HG02759 (cell line): ENCODE measurements around the gene C19orf25.

Experiments
- ATAC-seq: cut with Tn5 transposase; IDR thresholded peaks from one replicate; pipeline ENCODE4 v1.9.1; 2021; ENCODE audit warnings: mild to moderate bottlenecking, moderate library complexity; ENCODE audit not compliant: unreplicated experiment

C19orf25 gene

DNA sequence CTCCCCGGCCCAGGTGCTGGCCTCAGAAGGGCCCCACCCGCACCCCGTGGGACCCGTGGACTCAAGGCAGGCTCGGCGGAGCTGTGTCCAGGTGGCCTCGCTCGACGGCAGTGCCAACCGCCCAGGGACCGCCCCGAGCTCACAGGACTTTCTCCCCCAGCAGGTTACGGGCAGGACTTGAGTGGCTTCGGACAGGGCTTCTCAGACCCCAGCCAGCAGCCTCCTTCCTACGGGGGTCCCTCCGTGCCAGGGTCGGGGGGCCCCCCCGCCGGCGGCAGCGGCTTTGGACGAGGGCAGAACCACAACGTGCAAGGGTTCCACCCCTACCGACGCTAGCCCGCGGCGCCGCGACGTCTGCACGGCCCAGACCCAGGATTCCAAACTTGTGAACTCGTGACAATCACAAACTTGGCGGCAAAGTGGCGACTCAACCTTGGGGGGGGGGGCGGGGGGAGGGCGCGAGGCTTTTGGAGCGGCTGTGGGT lies 44.4 kb downstream of the C19orf25 start:
- no peak for ATAC-seq

DNA sequence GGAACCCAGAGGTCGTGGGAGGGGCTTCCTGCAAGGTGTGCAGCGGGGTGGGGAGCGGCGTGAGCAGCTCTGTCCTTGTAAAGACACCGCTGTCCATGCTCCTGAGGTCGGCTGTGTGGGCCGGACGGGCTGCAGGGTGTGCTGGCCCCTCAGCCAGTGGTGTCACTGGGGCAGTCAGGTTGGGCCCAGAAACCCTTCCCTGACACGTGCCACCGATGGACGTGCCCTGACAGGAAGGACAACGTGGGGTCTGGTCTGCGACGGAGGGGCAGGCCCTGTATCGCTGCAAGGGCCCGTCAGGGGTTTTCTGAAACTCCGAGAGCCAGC lies 45.0 kb downstream of the C19orf25 start:
- no peak for ATAC-seq

DNA sequence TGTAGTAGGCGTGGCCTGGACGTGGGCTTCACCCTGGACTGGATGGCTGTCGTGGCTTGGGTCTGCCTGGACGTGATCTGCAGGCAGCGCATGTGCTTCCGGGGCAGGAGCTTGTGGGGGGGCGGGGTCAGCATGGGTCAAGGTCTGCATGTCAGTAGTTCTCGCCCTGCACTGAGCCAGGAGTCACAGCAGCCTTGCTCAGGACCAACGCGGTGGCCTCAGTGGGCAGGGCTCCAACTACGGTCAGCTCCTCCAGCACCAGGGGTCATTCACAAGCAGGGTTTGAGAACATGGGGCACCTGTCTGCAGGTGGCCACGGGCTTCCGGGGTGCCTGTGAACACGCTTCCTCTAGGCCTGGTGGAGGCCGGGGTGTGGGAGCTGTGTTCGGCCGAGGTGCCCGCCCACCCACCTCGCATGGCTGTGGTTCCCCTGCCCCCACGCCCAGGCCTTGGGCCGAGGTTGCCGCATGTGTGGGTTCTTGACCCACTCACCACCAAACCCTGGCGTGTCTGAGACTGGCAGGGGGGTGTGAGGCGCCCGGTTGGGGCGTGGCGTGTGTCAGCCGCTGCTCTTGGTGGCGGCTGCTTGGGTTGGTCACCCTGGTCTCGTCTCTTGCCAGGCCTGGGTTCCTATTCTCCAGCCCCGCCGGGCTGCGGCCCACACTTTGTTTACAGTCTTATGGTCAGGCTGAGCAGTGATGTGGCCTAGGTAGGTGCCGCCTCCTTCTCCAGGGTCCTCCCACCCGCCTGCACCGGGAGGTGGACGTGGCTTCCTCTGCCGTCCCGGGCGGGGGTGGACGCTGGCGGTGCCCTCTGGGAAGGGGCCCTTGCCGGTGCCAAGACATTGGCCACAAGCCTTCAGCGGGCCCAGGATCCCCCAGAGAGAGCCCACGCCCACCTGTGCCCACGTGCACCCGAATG lies 45.6 kb downstream of the C19orf25 start:
- no peak for ATAC-seq

DNA sequence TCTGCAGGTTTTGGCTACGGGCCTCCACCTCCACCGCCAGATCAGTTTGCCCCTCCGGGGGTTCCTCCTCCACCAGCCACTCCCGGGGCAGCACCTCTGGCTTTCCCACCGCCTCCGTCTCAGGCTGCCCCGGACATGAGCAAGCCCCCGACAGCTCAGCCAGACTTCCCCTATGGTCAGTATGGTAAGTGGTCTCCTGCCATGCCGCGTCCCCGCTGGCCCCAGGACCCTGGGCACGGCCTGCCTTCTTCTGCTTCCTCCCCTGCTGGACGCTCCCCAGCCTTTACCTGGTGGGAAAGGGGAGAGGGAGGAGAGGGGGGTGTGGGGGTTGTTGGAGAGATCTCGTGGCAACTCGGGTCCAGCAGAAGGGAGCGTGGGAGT lies 46.5 kb downstream of the C19orf25 start:
- no peak for ATAC-seq

DNA sequence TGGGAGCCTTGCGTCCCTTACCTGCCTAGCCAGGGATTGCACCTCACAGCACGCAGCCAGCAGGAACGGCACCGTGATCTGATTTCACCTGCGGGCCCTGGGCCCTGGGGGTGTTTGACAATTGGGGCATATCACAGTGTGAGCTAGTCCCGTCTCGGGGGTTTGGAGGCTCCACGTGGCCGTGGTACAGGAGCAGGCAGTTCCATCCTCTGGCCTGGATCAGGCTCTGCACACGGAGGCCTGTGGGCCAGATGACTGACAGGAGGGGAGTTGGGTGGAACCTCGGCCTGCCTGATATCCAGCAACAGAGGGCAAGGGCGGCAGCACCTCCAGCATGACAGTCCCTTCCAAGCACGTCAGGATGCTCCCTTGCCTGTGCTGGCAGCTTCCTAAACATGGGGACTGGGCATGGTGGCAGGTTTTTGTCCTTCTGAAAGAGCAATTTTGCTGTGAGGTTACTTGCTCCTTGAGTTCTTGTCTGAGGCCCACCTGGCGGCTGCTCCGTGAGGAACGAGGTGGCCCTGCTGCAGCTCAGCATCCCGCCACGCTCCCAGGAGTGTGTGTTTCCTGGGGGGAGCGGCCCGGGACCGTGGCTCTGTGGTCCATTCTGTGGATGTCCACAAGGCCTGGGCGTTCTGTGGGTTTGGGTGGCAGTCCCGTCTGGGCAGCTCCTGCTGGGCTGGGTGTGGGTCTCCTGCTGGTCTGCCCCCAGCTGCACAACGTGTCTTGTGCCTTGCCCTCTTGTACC lies 47.1 kb downstream of the C19orf25 start:
- ATAC-seq: no peak

DNA sequence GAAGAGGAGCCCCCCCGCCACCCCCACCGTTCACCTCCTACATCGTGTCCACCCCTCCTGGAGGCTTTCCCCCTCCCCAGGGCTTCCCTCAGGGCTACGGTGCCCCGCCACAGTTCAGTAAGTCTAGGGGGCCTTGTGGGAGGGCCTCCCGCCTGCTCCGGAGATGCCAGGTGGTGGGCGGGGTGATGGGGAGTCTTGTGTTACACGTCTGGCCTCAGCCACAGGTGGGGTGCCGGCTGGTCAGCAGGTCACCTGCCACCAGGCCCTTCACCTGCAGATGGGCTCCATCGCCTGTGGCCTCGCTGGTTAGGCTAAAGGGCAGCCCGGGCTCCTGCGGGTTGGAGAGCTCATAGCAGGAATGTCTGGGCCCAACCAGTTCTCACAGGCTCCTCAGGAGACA lies 48.8 kb downstream of the C19orf25 start:
- ATAC-seq: no peak

DNA sequence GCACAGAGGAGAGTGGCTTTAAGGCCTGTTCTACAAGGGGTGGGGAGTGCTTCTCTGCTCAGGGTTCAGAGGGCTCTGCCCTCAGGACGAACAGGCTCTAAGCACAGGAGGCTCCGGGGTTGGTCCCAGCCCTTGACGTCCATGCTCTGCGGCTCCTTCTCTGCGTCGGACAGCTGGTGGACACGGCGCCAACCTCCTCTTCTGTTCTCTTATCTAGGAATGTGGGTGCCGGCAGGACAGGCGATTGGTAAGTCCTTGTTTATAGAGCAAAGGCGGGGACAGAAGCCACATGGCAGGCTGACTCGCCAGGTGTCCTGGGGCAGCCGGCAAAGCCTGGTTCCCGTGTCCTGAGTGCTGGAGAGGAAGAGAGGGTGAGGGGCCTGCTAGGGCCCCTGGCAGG lies 49.3 kb downstream of the C19orf25 start:
- ATAC-seq: no peak

DNA sequence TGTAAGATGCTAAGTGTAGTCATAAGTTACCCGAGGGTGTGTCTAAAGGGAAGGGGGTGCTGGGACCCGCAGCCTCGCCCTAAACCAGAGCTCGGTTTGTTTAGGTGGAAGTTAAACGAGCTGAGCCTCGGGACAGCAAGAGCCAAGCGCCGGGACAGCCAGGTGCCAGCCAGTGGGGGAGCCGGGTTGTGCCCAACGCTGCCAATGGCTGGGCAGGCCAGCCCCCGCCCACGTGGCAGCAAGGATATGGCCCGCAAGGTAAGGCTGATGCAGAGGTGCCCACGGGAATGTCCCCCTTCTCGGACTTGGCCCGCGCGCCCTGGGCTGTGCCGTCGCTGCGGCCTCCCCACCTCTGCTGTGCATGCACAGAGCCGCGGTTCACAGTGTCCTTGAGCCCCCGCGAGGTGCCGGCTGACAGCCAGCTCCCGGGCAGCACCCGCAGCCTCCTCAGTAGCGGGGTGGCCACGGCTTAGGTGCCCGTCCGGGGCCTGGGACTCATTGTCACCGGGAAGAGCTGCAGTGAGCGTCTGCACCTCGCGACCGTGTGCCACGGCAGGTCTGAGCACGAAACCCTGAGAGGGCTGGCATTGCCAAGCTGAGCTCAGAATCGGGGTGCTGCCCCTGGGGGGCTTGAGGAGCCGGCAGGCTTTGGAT lies 50.1 kb downstream of the C19orf25 start:
- ATAC-seq: no peak

DNA sequence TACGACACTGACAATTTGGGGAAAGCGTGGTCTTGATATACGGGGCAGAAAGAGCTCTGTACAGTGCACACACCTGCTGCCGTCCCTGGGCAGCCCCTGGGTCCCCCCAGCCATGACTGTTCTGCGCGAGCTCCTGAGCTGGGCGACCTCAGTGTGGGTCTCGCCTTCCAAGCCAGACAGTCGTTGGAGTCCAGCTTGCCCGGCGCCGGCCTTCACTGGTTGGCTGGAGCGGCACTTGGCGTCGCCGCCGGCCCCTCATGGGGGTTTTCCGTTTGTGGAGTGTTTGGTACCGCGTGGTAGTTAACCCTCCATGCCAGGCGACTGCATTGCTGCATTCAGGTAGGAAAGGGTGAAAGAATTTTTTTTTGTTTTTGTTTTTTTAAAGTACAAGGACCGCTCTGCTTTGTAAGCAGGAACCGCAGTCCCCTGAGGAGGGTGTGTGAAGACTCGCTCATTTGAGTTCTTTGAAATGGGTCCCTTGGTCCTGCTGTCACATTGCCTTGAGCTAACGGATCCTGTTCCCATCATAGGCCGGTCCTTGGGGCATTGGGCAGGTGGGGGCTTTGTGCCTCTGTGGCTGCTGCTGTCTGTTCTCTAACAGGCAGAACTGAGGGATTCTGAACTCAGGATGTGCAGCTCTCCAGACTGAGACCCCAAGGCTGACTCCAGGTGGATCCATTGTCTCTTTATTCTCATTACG lies 51.6 kb downstream of the C19orf25 start:
- no peak for ATAC-seq

DNA sequence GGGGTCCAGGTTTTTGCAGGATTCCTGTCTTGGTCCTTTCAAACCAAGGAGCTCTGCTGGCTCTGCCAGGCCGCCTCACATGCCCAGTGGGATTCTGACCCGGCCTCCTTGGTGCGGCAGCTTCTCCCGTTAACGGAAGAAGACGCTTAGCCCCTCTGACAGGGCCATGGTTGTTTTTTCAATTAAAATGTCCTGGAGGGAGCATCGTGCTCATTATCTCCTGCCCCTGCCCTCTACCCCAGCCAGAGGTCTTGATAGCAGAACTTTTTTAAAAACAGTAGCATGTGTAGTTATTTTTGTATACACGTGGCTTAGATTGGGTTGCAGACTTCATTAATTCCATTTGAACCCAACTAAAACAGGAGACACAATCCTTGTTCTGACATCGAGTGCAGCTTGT lies 52.3 kb downstream of the C19orf25 start:
- no peak for ATAC-seq

DNA sequence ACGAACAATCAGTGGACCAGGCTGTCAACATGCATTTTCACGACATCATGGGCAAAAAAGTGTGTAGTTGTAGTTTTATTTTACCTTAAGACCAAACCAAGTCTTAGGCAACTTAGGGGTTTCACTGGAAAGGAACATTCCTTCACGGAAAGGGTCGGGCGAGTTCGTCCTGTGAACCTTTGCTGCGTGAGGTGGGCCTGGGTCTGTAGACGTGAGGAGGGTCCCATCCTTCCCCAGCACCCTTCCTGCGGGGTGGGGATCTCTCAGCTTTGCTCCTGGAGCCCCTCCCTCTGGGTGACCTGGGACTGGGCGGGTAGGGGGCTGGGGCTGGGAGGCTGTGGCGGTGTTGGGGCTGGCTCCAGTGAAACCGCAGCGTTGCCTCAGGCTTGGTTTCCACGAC lies 53.1 kb downstream of the C19orf25 start:
- no peak for ATAC-seq

DNA sequence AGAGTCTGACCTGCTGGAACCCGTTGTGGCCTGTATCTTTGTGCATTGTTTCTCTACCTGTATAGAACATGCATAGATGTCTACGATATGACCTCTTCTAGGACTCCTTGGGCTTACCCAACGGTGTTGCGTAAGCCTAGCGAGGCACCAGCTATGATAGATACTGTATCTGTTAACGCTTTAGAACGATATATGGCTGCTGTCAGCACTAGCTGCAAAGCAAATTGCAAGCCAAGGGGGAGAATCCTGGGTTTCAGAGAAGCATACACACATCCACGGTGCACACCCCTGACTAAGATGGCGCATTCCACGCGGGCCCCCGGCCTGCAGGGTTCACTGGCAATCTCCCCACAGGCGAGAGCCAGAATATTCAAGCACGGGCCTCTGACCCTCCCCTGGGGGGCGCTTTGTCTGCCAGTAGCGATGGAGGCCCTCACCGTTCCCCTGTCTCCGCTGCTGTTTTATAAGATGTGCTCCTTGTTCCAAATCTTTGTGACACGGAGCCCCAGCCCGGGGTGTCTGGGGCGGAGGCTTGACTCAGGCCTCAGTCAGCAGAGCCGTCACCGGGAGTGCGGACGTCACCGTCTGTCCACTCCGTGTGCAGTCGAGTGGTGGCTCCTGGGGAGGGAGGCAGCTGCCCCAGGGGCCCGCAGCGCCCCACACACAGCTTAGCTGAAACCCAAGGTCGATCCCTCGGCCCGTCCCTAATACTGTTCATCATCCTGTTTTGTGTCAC lies 53.7 kb downstream of the C19orf25 start:
- ATAC-seq: no peak

DNA sequence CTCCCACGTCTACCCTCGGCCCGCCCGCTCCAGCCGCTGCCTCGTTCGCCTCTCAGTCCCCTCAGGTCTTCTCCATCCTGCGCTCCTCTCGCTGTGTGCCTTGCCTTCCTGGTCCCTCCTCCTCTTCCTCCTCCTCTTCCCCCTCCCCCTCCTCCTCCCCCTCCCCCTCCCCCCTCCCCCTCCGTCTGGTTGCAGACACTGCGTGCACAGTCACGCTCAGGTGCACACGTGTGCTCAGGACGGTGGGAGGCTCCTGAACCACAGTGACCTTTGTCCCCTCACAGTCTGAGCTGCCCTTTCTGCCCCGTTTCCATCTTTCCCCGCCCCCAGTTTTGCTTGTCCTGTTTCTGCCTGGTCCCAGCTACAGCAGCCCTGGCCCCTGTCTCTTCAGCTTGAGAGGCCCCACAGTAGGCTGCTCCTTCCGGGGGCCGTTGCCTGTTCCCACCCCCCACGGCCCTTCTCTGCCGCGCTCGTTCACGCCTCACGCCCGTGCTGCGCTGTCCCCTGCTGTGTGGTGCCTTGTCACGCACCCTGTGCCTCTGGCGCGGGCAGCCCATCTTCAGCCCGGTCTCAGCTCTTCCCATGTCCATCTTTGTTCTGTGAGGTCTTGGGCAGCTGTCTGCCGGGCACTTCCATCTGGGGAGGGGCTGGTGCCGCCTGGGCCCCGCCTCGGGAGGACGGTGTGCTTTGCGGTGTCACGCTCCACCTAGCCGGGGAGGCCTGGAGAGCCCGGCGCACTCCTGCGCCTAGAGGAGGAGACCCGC lies 54.6 kb downstream of the C19orf25 start:
- ATAC-seq: no peak

DNA sequence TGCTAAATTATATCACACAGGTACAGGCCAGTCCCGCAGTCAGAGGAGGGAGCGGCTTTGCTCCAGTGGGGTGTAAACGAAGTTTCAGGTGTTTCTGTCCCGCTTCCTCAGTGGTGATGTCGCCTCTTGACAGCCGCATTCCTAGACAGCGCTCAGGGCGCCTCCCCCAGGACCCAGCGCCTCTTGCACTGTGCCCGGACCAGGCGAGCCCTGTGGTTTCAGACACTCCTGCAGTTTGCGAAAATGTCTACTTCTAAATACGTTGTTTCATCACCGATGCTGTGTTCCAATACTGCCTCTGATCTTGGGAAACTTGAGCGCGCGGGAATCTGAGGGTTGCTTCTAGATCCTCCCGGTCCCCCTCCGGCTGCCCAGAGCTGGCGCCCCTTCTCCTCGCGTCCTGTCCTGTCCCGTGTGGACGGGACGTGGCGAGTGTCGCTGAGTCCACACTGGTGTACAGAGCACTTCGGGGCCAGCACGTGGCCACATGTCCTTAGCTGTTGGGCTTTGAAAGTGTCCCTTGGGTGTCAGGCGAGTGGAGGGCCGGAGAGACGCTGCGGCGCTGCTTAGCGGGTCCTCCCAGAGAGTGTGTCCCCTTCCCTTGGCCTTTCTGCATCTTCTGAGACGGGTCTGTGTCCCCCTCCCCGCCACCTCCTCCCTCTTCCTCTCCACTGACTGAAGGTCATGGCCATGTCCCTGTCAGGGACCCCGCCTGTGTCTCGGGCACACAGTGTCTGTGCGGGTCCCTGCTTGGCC lies 55.4 kb downstream of the C19orf25 start:
- no peak for ATAC-seq
